Activated gamma-delta T cell treated with Interleukin-2 at 50 U/mL for 16 hours (primary cell): ENCODE measurements around the gene RASSF1.

Experiments used
- DNase-seq: peaks from one replicate; pipeline ENCODE4 v3.0.0-alpha.2; 2020

Gene RASSF1

GRCh38 chr3:50365080-50365841 lies 24.6 kb upstream of the RASSF1 start:
- peak; percentile 94 for DNase-seq

- DNase-seq: no peak
Observed at GRCh38 chr3:50364573-50365079, 24.0 kb upstream of the RASSF1 start.

- no peak for DNase-seq
Observed at GRCh38 chr3:50359760-50360110, 19.1 kb upstream of the RASSF1 start.

DNA sequence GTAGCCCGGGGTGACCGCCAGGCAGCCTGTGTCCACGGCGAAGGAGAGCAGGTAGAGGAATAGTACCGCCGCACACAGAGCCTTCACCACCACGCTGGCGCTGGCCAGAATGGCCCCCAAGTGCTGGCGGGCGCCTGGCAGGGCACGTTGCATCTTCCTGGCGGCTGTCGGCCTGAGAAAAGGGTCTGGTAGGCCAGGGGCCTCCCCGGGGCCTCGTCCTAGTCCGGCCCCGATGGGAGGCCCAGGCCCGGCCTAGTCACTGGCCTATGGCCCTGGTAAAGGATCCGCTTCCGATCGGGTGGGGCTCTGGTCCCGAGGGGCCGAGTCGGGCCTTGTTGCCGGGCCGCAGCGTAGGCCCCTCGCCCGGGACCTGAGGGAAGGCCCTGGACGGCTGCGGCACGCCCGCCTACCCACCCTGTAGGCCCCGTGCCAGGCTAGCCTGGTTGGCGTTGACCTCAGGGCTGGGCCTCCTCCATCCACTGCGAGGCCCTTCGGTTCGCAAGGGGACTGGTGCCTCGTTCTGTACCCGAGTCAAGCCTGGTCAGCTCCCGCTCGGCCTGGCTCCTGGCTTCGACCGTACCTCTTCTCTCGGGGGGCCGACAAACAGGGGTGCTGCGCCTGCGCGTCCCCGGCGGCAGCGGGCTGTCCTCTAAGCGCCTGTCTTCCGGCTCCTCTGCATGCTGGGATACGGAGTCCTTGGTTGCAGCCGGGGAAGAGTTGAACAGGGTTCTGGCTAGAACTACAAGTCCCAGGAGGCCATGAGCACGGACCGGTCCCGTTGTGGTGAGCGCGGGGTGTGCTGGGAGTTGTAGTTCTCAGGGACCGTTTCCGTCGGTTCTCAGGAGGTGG lies 18.5 kb upstream of the RASSF1 start, which contains the start of gene TMEM115:
Gene TMEM115, minus strand, starts transcription at position 611 of the 849 bp plus-strand sequence. Its CDS starts 458 bp downstream, at position 153.
- DNase-seq: peak; percentile 95

DNA sequence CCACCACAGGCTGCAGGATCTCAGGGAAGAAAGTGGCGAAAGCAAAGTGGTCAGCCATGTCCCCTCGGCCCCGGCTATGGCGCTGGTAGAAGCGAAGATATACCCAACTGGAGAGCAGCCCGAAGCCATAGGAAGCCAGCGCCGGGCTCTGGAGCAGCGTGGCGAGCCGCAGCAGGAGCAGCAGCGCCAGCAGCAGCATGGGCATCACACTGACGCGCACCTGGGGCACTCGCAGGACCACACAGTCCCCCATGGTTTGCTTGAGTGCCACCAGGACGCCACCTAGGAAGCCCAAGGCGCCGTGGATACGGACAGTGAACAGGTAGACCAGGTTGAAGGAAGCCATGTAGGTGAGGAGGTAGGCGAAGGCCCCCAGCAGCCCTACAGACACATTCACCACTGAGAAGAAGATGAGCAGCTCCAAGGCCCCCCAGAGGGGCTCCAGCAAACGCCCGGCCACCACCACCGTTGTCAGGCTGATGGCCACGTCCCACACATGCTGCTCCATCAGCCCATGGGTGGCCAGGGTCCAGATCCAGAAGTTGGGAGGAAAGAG lies 17.8 kb upstream of the RASSF1 start:
- DNase-seq: no peak

DNA sequence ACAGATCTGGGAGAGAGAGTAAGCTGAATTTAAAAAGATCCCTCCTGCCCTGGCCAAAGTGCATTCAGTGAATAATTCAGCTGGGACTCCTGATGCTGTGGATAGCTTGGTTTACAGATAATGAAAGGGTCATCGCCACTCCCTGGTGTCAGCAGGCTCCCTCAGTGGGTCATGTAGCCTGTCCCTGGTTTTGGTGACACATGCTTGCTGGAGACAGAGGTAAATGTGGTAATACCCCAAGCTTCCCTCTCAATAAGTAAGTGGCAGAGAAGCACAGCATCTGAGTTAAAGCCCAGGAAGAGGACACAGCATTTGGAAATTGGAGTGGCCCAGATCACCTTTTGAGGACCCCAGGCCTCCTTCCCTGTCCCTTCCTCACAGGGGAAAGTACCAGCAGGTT lies 16.8 kb upstream of the RASSF1 start:
- no peak for DNase-seq

DNA sequence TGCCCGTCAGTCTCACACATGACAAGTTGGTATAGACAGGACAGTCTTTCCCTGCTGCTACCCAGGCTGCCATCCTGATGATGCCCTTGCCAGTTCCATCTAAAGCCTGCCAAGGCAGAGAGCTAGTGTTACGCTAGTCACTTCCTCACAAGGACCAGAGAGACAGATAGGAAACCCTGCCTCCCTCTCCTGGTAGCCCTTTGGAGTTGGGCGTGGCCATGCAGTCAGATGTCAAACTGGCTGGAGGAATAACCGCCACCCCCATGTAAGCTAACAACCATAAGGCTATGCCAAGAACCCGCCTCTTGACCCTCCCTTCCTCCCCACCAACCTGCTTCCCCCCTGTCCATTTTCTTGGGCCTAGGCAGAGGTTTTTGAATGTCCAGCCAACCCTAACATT lies 15.9 kb upstream of the RASSF1 start:
- no peak for DNase-seq

- DNase-seq: no peak
Observed at GRCh38 chr3:50355829-50356552, 15.4 kb upstream of the RASSF1 start.

DNA sequence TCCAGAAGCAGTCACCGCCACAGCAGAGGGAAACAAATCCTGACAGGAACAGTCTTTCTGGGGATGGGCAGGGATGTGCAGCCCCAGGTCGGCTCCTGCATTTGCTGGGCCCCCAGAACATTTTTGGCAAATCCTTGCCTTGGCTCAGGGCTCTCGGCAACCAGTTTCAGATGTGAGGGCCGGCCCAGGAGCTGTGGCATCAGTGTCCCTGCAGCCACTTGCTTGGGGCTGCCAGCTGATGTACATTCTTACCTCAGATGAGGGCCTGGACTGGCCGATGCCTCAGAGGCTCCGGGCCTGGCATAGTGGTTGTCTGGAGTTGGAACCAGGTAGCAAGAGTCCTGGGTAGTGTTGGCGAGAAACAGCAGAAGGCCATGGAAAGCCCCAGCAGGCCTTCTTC lies 14.2 kb upstream of the RASSF1 start:
- DNase-seq: no peak

- DNase-seq: no peak
Observed at GRCh38 chr3:50354186-50354764, 13.6 kb upstream of the RASSF1 start.

GRCh38 chr3:50353245-50354004 lies 12.8 kb upstream of the RASSF1 start:
- DNase-seq: no peak

GRCh38 chr3:50352781-50353180 lies 12.1 kb upstream of the RASSF1 start:
- DNase-seq: no peak

- DNase-seq: no peak
Observed at GRCh38 chr3:50351323-50351697, 10.7 kb upstream of the RASSF1 start.

DNA sequence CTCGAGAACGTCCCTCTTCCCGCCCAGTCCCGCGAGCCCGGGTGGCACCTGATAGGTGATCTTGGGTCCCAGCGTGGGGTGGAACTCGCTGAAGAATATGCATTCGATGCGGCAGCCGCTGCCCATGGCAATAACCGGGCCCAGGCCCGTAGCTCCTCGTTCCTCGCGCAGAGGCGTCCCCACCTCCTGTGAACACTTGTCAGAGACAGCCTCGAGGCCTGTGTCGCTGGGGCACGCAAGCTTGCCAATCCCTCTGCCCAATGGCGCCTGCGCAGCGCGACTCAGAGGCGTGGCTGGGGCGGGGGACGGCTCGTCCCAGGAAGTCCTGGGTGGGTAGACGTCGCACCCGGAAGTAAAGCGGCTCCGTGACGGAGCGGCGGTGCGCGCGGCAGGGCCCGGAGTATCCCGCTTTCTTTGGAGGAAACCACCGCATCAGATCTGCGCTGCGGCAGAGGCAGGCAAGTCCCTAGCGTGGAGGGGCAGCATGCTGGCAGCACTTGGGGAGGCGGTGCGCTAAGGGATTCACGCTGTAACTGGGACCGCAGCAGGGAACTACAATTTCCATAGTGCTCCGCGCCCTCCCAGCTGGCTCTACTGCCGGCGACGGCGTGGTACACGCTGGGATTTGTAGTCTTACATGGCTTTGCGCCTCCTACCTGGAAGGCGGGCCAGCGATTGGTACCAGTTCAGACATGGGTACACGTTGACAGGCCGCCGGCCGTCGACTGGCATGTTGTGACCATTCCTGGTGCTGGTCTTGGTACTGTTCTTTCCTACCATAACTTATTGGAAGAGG lies 10.1 kb upstream of the RASSF1 start, which contains the start of the genes CYB561D2 and NPRL2:
Gene CYB561D2, plus strand, starts transcription at position 336 of the 796 bp plus-strand sequence. CDS start 572 bp downstream, outside the sequence.
Gene NPRL2, minus strand, starts transcription at position 249 of the 796 bp plus-strand sequence. Its CDS starts 123 bp downstream, at position 126.
- DNase-seq: peak; percentile 99

GRCh38 chr3:50350213-50350526 lies 9.5 kb upstream of the RASSF1 start:
- DNase-seq: no peak

GRCh38 chr3:50347187-50347813 lies 6.7 kb upstream of the RASSF1 start:
- DNase-seq: peak; percentile 79

GRCh38 chr3:50345586-50346234 lies 5.1 kb upstream of the RASSF1 start, which contains the start of gene ZMYND10:
TSS of gene ZMYND10 (minus strand) at chr3:50345732. CDS start at chr3:50345579, 153 bp downstream.
- peak; percentile 66 for DNase-seq

- DNase-seq: no peak
Observed at GRCh38 chr3:50345008-50345407, 4.4 kb upstream of the RASSF1 start.

DNA sequence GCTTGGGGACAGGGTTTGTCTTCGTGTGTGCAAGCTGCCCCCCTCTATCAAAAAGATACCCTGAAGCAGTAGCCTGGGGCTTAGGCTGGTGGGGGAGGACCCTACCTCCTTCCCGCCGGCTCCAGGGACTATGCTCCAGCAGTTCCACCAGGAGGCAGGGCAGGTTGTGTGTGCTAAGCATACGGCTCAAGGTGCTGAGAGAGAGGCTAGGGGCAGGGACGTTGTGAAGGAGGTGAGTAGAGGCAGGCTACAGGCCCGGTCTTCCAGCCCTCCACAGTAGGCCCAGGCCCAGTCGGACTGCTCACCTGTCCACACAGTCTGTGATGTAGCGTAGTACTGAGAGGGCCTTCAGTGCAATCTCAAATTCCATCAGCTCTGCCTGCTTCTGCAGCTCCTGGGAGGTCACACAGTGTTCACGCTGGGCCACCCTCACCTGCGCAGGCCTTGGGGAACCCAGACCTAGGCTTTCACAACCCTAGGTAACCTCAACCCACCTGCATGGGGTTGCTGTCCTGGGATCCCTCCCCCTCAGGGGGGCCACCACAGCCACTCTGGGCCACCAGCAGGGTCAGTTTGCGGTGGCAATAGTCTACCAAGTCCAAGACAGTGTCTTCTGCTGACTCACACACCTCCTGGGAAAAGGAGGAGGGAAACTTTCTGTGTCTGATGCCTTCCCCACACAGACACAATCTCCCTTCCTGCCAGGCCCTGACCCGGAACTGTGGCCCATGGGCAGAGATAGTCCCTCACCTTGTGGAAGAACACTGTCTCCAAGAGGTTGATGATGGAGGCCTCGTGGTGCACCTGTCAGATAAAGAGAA lies 2.4 kb upstream of the RASSF1 start:
- DNase-seq: no peak
